ENCODE measurements around the gene FAM204A.

The FAM204A gene

DNA sequence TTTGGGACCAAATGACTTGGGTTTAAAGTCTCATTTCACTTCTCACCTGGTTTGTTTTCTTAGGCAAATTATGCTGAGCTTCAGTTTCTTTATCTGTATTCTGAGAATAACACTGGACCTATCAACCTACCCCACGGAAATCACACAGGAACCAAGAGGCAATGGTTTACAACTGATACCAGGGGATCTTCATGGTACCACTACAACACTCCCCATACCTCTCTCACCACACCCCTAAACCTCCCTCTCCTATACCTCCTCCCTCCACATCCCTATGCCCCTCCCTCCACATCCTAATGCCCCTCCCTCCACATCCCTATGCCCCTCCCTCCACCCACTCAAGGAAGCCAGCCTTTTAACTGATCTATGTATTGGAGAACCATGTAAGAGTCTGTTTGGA, 9.9 kb downstream of the FAM204A start:
- in situ Hi-C loops (cut with MboI; ENCODE audit: low sequenced_read_pairs): no loop called here

DNA sequence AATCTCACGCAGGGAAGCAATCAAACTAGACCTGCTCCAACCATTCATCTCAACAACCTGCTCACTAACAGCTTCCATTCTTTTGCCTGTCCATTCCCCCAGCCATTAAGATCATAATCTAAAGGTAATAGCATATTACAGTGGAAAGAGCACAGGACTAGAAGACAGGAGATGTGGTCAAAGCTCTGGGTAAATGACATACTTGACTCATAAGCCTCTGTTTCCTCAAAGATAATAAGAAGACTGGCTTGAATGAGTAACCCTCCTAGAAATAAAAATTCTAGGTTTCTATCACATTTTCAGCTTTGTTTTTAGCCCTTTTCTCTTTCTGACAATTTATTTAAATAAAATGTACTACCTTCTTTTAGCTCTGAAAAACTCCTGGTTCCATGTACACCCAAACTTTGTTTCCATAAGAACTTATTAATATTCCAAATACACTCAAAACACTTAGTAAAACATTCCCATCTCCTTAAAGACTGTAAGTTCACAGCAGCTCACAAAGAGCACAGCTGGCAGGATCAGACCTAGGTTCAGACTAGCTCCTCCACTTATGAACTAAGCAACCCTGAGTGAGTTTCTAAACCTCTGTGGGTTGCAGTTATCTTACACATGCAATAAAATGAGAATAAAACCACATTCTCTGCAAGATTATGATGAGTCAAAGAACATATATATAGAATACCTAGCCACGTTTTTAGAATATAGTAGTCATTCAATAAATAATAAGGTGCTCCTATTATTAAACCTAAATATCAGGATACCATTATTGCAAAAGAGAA, 11.6 kb downstream of the FAM204A start:
- in situ Hi-C loops (cut with MboI; ENCODE audit: low sequenced_read_pairs): no loop called here

DNA sequence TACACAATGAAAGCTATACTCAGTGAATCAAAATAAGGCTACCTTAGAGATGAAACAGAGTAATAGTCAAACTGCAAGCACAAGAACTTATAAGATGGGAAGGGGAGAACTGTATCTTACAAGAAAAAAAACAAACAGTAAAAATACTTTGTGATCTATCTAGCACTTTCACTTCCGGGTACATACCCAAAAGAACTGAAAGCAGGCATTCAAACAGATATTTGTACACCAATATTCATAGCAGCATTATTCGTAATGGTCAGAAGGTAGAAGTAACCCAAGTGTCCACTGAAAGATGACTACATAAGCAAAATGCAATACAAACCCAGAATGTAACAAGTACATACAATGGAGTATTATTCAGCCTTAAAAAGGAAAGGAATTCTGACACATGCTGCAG, 18.0 kb downstream of the FAM204A start:
- in situ Hi-C loops (cut with MboI; ENCODE audit: low sequenced_read_pairs): no loop called here

DNA sequence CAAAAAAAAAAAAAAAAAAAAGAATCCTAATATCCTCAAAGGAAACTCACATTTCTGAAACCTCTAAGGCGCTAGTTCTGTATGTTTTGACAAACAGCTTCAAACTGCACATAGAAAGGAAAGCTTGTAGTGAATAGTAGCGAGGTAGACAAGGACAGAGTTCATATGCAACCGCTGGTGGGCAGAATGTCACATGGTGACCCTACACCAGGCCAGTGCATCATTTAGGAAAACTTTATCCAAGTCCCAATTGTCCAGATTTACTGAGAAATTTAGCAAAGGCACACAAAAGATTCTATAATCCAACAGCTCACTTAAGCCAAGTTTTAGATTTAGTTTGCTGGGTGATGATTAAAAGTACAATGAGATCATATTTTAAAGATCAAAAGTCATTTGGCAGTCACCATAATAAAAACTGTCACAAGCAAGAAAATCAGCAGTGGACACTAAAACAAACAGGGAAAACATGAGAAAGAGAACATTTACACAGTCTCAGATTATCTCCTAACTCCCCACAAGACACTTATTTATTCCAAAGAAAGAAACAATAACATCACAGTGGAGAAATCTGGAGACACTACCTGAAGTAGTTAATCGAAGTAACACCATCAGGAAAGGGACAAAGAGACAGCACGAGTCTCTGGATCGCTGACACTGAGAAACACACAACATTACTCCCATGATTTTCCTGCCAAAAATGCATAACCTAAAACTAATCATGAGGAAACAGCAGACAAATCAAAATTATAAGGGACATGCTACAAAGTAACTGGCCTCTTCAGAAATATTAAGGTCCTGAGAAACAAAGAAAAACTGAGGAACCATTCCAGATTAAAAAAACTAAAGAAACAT, 20.2 kb downstream of the FAM204A start:
- in situ Hi-C loops (cut with MboI; ENCODE audit: low sequenced_read_pairs): no loop called here

DNA sequence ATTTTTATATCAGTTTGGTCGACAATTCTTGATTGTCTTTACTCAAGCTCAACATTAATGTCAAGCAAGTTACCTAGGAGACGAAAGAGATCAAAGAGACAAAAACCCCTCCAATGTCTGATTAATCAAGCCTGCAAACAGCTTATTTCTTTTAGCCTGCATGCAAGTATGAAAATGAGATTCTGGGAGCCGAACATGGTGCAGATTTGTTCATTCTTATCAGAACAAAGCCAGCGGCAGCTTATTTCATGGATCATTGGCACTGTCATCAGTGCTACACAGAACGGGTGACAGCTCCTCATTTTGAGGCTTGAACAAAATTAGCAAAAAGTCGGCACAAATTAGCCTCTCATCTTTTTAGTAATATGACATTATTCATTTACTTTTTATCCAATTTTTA, 26.5 kb downstream of the FAM204A start:
- in situ Hi-C loops (cut with MboI; ENCODE audit: low sequenced_read_pairs): no loop called here

DNA sequence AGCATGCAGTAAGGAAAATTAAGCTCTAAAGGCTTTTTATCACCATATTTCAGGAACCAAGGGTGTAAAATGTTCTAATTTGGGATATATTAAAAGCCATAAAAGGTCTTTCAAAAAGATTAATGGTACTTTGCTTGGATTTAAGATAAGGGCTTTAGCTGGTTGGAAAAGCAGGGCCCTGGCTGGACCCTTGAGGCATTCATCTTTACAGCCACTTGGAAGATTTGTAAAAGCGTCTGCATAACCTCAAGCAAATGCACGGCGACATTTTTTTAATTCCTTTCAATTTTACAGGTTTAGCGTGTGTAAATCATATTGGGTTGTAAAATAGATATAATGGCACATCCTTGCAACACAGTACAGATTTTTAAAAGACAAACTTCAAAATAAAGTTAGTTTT, 27.2 kb downstream of the FAM204A start:
- in situ Hi-C loops (cut with MboI; ENCODE audit: low sequenced_read_pairs): no loop called here

DNA sequence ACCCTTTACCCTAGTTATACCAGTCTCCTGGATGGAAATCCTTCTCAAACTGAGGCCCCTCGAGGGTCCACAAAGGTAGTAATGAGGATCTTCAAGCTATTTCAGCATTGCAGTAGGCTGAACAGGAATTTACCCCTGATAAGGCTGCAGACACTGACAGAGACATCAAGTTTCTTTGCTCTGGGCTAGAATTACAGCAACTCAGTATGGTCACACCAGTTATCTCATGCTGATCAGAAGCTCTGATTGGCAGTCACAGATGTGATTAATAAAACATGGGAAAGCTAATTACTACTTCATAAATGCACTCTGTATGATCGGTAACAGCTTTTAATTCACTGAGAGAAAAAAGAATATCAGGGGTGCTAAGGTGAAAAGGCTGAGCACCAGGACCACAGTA, 30.6 kb downstream of the FAM204A start:
- in situ Hi-C loops (cut with MboI; ENCODE audit: low sequenced_read_pairs): no loop called here

DNA sequence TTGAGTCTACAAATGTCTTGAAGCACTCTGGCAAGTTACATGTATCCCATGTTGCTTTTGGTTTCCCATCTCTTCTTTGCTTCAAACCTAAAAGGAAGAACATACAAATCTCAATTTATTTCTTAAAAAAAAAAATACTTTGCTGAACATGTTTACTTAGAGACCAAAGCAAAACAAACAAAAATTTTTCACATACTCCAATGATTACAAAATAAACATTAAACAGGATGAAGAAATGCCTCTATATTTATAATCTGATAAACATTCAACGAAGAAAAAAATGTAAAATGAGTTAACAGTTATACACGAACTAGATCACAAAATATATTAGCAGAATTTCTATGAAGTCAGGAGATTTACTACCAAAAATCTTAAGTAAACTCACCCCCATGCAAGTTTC, 31.3 kb downstream of the FAM204A start:
- in situ Hi-C loops (cut with MboI; ENCODE audit: low sequenced_read_pairs): no loop called here

DNA sequence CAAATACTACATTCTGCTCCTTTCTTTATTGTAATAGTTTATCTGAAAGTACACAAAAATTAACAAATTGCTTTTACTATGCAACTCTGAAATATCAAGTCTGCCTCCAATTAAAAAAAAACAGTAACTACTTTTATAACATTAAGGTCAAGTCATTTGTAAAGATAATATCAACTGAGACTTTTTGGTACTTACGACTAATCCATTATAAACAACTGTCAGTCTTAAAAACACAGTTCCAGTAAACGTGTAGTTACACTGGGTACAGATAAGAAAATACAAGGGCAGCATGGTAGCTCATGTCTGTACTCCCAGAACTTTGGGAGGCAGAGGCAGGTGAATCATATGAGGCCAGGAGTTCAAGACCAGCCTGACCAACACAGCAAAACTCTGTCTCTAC, 32.2 kb downstream of the FAM204A start:
- in situ Hi-C loops (cut with MboI; ENCODE audit: low sequenced_read_pairs): no loop called here

DNA sequence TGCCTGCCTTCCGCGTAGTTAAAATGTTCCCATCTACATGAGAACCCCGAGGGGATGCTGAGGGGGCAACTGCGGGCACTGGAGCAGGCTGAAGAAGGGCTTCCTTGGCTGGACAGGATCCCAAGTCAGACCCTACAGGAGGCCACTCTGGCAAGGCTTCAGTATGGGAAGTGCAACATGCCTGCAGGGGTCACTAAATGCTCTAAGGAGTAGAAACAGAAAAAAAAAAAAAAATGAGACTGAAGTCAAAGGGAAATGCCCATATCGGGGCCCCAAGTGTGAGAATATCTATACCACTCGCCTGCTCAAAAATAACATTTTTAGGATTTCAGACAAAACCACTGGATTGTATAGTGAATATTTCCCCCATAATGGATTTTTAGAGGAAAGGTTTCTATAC, 33.5 kb downstream of the FAM204A start:
- in situ Hi-C loops (cut with MboI; ENCODE audit: low sequenced_read_pairs): no loop called here

DNA sequence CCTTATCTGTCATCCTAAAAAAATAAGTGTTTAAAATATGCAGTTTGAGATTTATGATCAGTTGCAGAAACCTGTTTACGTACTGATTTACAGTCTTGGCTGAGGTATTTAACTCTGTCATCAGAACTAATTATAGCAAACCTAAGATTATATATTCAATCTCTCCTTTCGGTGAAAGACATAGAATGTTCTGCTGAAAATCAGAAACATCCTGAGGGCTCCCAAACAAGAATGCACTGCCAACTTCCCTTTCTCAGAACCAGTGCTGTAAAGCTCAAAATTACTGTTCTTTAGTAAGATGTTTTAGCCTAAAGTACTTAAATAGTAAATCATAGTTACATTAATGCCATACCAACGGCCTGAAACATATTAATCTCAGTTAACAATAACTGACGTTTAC, 34.3 kb downstream of the FAM204A start:
- in situ Hi-C loops (cut with MboI; ENCODE audit: low sequenced_read_pairs): no loop called here

DNA sequence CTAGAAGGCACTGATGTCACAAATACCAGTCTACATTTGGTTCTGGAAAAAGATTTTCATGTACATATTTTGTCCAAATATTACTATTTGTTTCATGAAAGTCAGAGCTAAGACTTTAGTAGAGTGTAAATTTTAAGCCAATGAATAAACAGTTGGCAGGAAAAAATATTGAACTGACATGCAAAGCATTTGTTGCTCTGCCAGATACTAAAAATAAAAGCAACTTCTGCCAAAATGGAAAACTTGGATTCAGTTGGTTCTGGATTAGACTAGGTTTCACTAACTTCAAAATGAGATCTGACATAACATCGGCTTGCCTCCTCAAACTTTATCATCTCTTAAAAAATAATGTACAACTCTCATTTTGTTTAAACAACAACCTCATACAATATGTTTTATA, 34.9 kb downstream of the FAM204A start:
- in situ Hi-C loops (cut with MboI; ENCODE audit: low sequenced_read_pairs): no loop called here

DNA sequence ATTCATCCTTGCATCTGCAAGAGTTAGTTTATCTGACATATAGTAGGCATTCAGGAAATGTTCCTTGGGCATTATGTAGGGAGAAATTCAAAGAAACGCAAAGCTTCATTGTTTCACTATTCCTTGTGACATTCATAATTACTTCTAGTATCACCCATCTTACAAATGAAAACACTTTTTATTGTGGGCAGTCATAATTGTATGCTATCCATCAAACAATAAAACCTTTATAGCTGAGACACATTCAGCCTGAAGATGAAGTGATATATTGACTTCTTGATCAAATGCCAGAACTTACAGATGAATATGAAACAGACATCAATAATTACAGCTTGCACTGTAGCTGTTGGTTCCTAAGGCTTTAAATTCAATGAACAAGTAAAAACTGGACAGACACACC, 36.4 kb downstream of the FAM204A start:
- in situ Hi-C loops (cut with MboI; ENCODE audit: low sequenced_read_pairs): no loop called here

DNA sequence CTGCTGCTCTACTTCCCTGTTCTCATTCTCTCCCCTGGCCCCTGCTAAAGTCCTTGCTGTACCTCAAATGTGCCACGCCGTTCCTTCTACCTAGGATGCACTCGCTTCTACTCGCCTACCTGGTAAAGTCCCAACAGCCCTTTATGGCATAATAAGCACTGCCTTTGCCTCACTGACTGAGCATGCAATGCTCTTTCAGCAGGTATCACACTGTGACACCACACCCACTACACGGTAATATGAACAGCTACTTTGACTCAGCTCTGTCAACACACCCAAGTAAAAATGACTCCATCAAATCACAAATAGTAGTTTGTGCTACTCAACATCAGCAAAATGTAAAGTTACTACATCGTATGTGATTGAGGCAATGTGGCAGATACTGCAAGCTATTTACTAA, 37.6 kb downstream of the FAM204A start:
- in situ Hi-C loops (cut with MboI; ENCODE audit: low sequenced_read_pairs): no loop called here

DNA sequence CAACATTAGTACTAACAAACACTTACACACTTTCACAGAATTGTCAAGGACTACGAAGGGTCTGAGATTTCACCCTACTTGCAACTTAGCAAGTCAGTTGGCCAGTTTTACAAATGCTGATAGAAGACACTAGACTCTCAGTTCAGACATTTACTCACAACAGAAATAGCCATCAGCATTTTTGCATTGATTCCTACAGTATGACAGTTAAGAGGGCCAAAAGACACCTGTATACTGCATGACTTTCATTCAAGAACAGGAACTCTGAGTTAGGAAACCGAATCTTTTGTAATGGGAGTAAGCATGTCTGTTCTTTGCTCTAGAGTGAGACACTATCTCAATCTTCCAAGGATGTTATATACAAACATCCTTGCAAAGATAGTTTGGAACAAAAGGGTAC, 40.9 kb downstream of the FAM204A start:
- in situ Hi-C loops (cut with MboI; ENCODE audit: low sequenced_read_pairs): no loop called here

DNA sequence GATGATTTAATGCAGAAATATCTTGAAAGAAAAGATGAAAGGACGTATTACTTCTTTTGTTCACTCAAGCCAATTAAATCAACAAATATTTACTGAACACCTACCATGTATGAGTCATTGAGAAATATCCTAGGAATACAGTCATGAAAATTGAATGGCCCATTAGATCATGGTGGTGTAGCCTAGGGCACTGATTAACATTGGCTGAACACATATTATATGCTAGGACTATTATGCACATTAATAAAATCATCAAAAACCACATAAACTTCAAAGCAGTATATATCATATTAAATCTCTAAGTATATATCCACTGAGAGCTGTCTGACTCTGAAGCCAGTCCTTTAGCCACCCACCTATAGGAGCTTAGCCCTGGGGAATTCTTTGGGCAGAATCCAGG, 41.8 kb downstream of the FAM204A start:
- in situ Hi-C loops (cut with MboI; ENCODE audit: low sequenced_read_pairs): no loop called here

DNA sequence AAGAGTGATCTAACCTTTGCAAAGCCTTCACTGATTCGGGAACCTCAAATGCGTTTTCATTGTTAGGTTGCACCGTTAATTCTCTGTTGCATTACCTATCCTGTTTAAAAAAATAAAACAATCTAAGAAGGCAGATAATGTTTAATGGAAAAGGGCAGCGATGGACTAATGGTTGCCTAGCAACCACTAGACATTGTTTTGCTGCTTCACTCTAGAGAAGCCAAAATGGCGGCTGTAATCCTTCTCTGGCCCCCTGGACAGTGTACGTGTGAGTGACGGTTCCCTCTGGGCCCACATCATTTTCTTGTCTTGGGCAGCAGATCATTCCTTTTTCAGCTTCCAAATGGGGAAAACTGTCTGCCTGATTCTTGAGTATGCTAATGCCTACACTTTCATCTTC, 43.3 kb downstream of the FAM204A start:
- in situ Hi-C loops (cut with MboI; ENCODE audit: low sequenced_read_pairs): no loop called here

DNA sequence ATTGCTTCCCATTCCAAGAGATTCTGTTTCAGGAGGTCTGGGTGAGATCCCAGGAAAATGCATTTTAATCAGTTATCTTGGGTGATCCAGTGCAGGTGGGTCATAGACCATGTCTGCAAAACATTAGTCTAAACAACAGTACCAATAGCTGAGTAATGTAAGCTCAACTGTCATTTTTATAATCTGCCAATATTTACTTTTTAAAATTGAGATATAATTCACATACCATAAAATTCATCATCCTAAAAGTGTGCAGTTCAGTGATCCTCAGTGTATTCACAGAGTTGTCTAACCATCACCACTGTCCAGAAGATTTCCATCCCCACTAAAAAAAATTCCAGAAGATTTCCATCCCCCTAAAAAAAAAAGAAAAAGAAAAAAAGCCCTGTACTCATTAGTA, 51.0 kb downstream of the FAM204A start:
- in situ Hi-C loops (cut with MboI; ENCODE audit: low sequenced_read_pairs): no loop called here

DNA sequence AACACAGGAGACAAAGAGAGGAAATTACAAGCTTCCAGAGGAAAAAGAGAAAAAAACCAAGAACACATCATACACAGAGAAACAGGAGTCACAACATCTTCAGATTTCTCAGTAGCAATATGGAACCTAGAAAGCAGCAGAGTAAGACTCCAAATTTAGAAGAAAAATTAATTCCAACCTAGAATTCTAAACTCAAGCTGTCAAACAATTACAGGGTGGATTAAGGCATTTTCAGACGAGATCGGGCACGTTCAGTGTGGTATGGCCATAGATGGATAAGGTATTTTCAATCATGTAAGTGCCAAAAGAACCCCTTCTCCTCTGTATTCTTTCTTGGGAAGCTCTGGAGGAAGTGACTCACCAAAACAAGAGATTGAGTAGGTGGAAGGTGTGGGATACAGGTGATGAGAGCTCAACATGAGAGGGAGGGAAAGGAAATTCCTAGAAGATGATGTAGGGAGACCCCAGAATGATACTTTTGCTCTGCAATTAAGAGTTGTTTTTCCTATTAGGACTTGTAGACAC, 51.6 kb downstream of the FAM204A start:
- in situ Hi-C loops (cut with MboI; ENCODE audit: low sequenced_read_pairs): no loop called here

DNA sequence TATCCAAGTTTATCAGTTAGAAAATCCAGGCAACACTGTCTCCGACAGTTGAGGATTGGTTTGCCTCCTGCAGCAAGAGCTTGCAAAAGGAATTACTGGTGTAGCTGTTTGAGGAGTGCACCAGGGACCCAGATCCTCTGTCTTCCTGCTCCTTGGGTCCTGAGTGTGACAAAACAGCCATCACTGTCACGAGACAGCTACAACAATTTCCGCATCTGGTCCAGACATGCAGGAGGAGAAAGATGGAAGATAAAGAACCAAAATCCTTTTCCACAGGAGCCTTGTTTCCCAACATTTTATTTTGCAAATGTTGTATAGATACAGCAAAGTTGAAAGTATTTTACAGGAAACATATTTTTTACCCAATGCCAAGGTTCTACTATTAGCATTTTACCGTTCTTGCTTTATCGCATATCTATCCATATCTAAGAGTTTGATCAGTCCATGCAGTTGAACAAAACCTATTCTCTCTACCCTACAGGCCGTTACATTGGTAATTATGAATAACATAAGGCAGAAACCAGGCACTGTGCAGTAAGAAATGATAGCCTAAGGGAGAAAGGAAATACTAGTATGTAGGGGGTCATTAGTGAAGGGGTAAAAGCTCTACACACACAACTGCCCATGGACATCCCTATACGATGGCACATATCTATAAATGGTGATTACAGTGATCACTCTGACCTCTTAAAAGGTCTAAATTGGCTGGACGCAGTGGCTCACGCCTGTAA, 54.9 kb downstream of the FAM204A start:
- in situ Hi-C loops (cut with MboI; ENCODE audit: low sequenced_read_pairs): no loop called here

DNA sequence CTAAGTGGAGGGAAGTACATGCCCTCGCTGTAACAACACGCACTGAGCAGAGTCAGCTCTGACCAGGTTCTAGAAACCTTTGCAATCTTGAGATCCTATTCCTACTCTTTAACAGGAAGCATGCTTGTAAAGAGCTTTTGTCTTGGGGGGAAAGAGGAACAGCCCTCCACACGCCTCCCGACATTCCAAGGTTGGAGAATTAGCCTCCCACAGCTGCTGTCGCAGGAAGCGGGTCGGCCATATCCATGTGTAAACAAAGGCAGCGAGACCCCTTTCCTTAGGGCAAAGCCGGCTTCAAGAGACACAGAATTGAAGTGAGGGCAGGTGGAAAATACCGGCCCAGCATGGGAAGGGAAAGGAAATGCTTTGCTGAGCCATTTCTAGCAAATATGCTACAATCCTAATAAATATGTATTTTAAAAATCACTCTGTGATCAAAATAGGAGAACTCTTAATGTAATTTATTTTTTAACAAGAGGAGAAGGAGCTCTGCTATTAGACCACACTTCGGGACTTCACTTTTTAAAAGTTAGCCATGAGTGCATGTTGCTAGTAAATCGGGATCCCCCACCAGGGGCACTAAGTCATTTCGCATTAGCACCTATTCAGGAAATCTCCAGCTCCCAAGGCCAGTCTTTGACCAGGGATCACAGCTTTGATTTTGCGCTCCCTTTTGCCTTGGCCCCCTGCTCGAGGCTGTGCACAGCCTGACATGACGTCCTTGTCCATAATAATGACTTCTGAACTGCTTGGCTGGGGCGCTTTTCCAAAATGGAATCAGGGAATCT, 55.9 kb downstream of the FAM204A start:
- in situ Hi-C loops (cut with MboI; ENCODE audit: low sequenced_read_pairs): no loop called here
